Limb (tissue), 2 donors: ENCODE measurements around the gene EXOC1.
A peak's percentile ranks its signal among the peaks of the same experiment; 100 is the strongest.
"Not testable (repeated sequence)": the region's sequence is repeated elsewhere in the genome, so short reads cannot be mapped to it uniquely, and the experiment has no call there.

Experiments
- DNase-seq, 2 donors: peaks; one replicate each; pipeline ENCODE4 v3.0.0-alpha.2; 2016; ENCODE audit errors: extremely low spot score in 2 of 2

Gene EXOC1

DNA sequence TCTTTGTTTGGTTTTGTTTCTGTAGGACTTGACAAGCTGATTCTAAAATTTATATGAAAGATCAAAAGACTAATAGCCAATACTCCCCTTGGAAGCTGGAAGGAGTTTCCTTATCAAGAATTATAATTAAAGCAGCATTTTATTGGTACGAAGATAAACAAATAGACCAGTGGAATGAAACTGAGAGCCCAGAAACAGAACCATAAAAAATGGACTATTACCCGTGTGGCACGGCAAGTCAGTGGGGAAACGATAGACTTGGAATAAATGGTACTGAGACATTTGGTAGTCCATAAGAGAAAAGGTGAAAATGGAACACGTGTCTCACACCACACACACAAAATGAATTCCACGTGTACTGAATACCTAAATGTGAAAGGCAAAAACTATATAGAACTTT lies 52.9 kb downstream of the EXOC1 start:
- DNase-seq = no peak

DNA sequence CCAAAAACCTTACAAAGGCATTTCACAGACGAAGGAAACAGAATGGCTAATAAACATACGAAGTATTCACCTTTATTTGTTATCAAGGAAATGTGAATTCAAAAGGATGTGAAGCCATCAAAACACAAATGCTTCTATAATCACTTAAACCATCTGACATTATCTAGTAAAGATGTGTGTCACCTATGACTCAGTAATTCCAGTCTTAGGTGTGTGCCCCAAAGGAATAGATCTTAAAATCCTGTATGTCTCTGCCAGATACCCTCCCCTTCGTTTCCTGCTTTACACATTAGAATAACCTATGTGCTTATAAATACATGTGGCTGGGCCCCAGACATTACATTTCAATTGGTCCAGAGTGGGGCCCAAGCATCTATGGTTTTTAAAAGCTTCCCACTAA lies 53.5 kb downstream of the EXOC1 start:
- no peak for DNase-seq

DNA sequence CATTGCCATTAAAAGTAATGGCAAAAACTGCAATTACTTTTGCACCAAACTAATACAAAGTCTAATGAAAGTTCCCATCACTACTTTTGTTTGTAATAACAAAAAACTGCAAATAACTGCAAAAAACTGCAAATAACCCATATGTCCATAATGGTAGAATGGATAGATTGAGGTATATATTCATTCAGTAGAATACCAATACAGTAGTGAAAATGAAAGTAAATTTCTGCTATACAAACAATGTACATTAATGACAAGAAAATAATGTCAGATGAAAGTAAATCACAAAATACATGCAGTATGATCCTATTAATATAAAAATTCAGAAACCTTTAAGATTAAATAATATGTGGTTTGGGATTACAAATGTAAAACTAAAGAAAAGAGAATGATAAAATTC lies 54.0 kb downstream of the EXOC1 start:
- DNase-seq = no peak

DNA sequence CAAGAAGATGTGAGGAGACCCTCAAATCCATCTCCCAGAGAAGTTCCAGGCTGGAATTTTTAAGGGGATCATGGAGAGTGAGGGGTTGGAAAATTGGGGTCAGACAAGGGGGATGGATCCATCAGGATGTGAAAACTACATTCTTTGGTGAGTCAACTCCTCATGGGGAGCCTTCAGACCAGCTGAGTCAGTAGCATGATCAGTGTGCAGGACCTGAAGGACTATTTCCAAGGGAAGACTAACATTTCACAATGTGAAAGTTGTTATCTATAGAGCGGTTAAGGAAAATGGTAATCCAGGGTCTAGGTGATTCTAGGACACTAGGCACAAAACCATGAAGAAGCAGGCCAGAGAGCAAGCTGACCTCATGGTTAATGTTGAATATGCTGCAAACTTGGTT lies 56.7 kb downstream of the EXOC1 start:
- DNase-seq = no peak

DNA sequence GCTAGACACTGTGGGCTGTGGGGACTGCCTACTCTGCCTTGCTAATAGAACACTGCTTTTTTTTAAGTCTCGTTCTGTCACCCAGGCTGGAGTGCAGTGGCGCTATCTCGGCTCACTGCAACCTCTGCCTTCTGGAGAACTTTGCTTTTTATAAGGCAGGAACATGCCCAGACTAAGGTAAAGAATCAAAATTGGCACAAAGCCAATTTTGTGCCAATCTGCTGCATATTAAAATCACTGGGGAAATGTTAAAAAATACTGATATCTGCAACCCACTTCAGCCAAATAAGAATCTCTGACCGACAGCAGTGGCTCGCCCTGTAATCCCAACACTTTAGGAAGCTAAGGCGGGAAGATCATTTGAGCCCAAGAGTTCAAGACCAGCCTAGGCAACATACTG lies 58.8 kb downstream of the EXOC1 start:
- DNase-seq = no peak

DNA sequence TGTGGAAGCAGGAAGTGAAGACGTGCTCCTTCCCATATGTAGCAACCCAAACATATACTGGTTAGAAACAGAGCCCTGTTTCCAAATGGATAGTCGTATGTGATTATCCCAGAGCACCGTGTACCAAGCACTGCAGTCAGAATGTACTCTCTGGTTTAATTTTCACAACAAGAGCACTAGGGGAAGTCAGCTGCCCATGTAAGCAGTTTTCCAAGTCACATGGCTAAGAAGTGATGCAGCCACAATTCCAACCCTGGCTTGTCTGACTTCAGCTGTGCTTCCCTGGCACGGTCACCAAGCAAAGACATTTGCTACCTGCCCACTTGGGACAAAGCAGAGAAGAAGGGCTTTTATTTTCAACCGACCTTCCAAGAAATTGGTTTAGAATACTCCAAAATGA lies 67.1 kb downstream of the EXOC1 start:
- no peak for DNase-seq

DNA sequence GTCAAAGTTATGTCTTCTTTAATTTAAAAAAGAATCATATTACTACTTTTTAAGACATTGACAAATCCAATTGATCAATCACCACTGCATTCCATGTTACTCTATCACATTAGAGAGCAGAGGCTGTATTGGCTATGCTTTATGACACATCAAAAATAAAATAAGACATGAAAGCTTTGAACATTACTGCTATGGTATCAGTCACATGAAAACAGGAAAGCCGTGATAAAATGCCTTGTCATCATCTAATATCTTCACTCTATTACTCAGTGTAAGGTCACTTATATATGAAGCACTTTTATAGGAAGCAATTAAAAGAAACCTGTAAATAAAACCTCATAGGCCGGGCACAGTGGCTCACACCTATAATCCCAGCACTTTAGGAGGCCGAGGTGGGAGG lies 67.6 kb downstream of the EXOC1 start:
- DNase-seq = no peak

DNA sequence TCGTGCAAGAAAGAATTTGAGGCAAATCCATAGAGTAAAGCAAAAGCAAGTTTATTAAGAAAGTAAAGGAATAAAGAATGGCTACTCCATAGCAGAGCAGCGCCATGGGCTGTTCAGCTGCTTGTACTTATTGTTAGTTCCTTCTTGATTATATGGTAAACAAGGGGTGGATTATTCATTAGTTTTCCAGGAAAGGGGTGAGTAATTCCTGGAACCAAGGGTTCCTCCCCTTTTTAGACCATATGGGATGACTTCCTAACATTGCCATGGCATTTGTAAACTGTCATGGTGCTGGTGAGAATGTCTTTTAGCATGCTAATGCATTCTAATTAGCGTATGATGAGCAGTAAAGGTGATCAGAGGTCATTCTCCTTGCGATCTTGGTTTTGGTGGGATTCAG lies 71.8 kb downstream of the EXOC1 start:
- DNase-seq = no peak

DNA sequence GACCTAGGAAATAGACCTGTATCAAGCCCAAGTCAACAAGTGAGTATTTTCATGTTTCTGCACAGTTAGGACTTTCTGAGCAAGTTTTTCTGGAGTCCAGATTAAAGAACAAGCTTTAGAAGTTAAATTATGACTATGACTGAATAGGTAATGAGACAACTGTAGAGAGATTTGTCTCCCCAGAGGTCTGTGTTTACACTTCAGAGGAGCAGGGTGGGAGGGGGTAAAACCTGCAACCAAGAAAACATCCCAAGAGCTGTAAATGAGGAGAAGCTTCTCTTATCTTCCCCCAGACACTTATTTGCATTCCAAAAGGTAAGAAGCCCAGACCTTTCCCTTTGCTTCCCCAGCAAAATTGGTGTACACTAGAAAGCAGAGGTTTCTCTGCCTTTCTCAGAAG lies 73.2 kb downstream of the EXOC1 start:
- no peak for DNase-seq

DNA sequence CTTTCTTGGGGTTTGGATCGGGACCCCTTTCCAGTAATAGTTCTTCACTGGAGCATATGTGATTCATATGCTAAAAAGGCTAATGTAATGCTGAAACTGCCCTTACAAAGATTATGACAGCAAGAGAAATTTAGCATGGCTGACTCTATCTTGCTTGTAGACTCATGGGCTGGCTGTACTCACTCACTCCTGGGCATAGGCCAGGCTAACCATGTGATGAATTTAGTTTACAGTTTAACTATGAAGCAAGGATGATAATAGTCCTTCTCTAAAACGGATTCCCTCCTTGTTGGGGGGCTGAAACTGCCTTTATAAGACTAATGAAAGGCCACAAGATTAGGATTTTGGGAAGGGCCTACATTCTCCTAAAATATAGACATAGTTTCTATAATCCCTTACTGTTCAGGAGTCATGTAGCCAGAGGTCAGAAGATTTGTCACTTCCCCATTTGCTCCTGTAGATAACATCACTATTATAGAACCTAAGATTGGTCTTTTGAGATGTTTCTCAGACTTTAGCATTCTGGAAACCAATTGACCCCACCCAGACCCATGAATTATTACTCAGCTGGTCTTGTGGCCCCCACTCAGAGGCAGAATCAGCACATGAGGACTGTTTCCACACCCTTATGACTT lies 74.5 kb downstream of the EXOC1 start:
- no peak for DNase-seq

DNA sequence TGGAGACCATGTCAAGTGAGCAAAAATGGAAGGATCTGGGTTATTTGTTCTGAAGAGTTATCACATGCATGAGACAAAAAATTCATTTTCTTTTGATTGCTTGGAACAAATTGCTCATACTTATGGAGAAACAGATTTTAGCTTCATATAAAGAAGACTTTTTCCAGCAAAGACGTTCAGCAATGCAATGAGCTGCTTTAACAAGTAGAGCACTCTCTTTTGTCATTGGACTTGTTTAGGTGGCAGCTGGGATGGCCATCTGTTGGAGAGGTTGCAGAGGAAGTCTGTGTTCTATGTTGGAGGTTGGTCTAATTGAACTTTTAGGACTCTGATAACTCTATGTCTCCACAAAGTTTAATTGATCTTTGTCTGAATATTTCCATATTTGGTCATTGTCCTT lies 75.4 kb downstream of the EXOC1 start:
- DNase-seq = no peak

DNA sequence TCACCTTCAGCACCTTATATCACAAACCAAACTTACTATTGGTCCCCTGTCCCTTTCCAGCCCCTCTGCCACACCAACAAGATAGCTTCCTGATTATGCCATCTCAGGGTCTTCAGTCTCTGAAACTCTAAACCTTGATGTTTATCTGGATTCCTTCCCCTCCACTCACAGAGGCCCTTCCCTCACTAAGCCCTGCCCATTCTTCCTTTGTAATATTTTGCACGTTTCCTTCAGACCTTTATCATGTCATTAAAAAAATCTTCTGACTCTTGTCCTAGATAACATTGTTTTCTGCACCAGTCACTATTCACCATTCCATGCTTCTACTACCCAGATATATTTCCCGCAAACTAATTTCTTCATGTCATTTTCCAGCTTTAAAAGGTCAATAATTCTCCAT lies 77.6 kb downstream of the EXOC1 start:
- DNase-seq = no peak

DNA sequence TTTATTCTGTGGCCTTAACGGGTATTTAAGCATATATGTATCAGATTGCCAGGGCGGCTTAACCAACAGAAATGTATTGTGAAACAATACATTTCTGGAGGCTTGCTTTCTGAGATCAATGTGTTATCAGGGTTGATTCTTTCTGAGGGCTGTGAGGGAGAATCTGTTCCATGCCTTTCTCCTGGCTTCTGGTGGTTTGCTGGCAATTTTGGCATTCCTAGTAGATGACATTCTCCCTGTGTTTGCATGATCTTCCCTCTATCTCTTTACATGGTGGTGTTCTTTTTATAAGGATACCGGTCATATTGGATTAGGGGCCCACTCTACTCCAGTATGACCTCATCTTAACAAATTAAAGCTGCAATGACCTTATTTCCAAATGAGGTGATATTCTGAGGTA lies 78.4 kb downstream of the EXOC1 start:
- no peak for DNase-seq

DNA sequence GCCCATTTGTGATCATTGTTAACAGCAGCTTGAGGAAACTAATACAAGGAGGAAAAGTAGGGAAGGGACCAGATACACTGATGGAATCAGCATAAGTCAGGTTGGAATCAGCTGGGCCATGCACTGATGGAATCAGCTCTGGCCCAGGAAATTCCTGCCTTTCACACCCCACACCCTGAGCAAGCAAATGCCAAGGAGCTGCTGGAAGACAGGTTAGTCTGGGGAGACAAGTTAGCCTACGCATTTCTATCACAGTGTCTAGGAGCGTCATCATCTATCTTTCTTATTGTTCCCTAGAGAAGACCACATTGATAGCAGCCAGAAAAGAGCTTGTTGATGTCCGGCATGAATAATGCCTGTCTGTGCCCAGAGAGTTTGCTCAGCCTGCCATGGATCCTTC lies 79.1 kb downstream of the EXOC1 start:
- DNase-seq = no peak

DNA sequence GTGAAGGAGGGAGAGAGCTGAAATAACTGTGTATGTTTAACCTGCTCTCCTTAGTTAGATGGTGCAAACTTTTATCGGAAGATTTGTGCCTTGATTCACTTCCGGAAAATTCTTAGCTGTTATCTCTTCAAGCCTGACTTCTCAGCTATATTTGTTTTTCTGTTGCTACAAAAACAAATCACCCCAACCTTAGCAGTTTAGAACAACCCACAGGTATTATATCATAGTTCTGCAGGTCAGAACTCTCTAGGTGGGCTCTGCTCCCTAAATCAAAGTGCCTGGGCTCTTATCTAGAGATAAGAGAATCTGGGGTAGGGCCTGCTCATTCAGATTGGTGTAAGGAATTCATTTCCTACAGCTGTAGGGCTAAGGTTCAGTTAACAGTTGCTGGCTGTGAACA lies 80.2 kb downstream of the EXOC1 start:
- no peak for DNase-seq

DNA sequence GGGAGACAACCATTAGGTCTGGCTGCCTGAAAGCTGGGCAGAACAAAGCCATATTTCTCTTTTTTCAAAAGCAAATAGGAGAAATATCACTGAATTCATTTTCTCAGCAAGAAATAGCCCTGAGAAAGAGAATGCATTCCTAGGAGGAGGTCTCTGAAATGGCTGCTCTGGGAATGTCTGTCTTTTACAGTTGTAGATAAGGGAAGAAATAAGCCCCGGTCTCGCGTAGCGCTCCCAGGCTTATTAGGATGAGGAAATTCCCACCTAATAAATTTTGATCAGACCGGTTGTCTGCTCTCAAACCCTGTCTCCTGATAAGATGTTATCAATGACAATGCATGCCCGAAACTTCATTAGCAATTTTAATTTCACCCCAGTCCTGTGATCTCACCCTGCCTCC lies 82.5 kb downstream of the EXOC1 start:
- not testable (repeated sequence) for DNase-seq

DNA sequence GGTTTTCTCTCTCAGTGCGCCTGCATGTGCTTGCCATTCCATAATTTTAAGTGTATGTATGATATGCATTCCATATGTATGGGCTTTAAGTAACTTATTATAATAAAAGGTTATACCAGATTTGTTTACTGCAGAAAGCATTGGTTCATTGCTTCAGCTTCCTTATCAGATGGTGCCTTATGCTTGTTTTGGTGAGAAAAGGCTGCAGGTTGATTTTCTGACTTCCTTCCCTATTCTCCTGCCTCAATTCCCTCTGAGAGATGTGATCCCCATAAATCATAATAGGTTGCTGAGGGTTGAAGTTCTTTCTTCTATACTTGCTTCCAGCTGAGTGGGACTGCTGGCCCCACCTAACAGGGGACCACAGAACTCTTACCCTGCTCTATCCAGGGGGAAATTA lies 85.0 kb downstream of the EXOC1 start:
- DNase-seq = no peak

DNA sequence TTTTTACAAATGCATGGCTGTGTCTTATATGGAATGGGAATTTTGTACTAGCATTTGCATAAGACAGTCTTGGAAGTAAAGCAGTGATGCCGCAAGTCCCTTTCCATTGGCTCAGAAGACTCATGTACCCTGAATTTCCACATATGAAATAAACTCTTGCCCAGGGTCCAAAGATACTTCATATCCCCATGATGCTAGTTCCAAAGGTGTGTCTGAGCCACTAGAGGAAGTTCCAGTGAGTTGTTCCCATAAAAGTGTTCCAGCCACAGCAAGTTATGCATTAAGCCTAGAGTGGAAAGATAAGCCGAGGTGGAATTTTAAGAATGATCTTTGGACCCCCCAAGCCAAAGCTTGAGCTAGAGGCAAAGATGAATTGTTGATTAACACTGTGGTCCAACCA lies 86.0 kb downstream of the EXOC1 start:
- no peak for DNase-seq

DNA sequence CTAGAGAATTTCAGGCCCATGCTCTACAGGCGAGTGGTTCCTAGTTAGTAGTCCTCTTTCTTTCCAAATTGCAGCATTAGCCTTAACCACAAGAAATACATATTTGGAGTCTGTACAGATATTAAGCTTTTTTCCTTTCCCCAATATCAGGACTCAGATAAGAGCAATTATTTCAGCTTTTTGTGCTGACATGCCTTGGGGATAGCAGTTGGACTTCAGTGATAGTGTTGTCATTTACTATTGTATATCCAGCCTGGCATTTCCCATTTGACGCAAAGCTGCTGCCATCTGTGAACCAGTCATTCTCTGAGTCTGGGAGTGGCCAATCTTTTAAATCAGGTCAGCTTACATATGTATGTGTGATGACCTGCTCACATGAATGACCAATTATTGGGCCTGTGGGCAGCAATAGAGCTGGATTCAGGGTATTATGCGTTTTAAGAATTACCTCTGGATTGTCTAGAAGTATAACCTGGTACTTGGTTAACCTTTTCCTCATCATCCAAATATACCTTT lies 88.5 kb downstream of the EXOC1 start:
- DNase-seq = no peak

DNA sequence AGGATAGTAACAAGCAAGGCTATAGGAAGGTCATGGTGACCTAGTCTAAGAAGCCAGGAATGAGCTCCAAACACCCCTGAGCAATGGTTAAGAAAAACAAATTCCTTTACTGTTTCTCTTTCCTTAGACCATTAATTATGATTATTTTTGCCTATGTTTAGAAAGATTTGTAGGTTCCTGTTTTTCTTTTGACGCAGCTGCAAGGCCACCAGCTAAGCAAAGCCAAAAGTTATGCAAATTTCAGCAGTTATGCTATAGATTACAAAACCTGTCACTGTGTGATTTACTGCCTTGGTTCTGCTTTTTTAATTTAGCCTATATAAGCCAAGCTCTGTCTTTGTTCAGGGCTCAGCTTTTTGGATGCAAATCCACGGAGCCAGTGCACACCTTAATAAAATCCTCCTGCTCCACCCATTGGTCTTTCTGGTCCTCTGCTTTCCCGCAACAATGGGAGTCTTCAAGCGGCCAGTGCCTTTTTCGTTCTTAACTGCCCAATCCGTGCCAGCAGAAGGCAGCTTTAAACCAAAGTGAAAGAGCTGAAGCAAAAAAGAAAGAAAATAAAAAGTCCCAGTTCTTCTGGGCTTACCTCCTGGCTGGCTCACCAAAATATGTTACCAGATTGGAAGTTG lies 93.9 kb downstream of the EXOC1 start:
- peak in 1 of 2 donors; percentile 2 for DNase-seq

DNA sequence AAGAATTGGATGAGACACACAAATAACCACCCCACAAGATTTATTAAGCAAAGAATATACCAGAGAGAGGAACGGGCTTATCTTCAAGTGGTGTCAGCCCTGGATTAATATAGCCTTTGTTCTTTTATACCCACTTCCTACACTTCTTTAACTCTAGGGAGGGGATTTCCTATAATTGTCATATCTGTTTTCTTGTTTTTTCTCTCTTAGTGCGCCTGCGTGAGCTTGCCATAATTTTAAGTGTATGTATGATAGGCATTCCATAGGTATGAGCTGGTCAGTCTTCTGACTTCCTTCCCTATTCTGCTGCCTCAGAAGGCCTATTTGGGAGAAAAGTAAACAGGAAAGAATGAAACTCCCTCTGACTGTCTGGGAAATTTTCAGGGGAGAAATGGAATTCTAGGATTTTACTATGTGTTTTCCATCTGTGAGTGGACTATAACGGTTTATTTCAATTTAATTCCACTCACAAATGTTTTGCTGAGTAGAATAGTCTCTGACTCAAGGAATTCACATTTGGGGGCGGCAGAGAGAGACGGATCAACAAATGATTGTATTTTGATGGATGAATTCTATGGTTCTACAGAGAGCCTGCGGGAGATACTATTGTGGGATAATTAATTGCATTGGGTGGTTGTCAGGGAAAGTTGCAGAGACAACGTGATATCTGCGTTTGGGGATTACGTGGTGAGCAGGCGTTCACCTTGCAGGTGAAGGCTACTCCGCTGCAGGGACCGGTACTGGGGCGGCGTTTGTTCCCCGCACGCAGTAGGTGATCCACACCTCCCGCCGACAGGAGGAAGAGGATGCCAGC lies 94.7 kb downstream of the EXOC1 start:
- peak in 1 of 2 donors; percentile 38 for DNase-seq

DNA sequence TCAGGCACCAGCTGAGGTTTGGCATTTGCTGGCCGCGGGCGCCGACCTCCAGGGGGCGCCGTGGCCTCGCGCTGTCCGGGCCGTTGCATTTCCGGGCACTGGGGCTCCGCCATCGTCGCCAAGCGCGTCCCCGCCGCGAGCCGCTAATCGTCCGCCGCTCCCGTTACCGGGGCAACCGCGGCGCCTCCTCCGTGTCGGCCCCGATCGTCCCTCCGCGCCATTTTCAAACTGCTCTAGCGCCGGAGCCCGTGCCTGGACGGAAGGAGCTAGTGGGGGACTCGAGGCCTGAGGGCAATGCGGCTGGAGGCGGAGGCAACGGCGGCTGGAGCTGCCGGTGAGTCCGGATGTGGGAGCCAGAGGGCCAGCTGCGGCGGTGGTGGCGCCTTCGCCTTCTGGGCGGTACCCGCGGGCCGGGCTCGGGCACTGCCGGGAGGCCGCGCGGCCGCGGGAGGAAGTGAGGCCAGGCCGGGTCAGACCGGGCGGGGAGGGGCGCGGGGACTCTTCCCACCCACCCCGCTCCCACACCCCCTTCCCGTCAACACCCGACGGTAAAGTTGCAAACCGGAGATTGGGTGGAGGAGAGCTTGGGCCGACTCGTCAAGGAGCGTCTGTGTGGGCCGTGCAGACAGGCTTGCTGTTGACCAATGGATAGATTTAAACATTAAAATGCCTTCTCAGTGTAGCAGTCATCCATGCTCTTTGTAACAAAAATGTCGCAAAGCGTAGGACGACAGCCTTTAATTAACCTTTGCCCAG lies 95.5 kb downstream of the EXOC1 start, which contains the start of gene CEP135:
CEP135 (plus strand) TSS at position 220 of the 756 bp plus-strand sequence. CDS start 3,186 bp downstream, outside the sequence.
- DNase-seq = peak; percentile 89 to 97
